ENCODE measurements around the gene UNC13B.
"Not testable (repeated sequence)": the region's sequence is repeated elsewhere in the genome, so short reads cannot be mapped to it uniquely, and the experiment has no call there.

Gene UNC13B

DNA sequence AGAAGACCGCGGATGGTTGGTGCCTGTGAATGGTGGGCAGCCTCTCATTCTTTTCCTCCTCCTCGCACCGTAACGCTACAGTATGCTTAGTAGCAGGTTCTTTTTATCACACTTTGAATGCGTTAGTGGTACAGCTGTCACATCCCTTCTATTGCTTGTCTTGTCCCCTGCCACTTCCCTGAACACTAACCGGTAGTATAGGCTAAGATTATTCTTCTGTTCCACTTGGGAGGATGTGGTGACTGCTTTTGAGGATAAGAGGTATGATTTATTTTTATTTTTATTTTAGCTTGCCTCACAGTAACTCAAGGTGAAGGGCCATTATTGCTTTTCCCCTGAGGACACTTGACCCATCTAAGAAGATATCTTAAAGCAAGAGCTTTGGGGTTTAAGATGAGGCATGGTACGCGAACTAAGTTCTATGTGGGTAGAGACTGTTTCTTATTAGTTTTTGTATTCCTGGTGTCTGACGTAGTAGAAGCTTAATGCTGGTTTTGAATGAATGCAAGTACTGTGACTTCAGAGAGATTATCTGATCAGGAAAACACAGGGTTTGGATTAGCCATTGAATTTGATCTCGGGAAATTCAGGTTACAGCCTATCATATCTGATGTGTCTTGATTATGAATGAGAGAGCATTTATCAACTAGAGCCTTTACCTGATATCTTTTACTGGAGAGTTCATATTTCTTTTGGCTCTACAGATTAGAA lies 951 bp downstream of the UNC13B start:
- peak overlapping the region; percentile 90 for H3K4me3 ChIP-seq (ENCODE audit: low read depth, low read length)
- CTCF ChIA-PET = interaction anchor here (0.7 to 1.2 kb wide), 6 partner anchors 11 to 402 kb away, joined by 3 to 6 read pairs (median 3); partner anchors contain the start of gene PIGO
- POLR2A ChIA-PET = no interaction called here
- no peak for DNase-seq (ENCODE audit: low read depth, low spot score)
- TF ChIP-seq, protein P1, sequence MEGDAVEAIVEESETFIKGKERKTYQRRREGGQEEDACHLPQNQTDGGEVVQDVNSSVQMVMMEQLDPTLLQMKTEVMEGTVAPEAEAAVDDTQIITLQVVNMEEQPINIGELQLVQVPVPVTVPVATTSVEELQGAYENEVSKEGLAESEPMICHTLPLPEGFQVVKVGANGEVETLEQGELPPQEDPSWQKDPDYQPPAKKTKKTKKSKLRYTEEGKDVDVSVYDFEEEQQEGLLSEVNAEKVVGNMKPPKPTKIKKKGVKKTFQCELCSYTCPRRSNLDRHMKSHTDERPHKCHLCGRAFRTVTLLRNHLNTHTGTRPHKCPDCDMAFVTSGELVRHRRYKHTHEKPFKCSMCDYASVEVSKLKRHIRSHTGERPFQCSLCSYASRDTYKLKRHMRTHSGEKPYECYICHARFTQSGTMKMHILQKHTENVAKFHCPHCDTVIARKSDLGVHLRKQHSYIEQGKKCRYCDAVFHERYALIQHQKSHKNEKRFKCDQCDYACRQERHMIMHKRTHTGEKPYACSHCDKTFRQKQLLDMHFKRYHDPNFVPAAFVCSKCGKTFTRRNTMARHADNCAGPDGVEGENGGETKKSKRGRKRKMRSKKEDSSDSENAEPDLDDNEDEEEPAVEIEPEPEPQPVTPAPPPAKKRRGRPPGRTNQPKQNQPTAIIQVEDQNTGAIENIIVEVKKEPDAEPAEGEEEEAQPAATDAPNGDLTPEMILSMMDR (IDR thresholded peaks at IDR 0.05; ENCODE audit: insufficient read depth, low read length, missing control alignments) = no peak

DNA sequence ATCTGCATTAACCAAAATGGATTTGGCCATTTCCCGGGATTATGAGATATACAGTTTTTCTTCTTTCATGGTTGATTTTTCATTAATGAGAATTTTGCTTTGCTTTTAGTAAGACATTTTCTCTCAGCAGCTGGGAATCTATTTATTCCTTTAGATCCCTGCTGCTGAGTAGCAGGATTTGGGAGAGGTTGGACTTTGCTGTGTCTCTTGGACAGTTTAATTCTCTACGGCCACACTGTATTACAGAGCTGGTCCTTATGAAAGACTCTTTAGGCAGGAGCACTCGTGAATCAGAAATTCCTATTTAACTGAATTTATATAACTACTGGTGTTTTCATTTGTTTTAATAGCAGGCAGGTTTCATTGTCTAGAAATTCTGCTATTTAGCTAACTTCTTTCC lies 1.6 kb downstream of the UNC13B start:
- TF ChIP-seq, protein P1 (IDR thresholded peaks at IDR 0.05; ENCODE audit: insufficient read depth, low read length, missing control alignments) = no peak
- H3K4me3 ChIP-seq (ENCODE audit: low read depth, low read length) = no peak overlapping the region
- CTCF ChIA-PET = interaction anchor here (1.0 kb wide), 1 partner anchor 222 kb away, joined by 3 read pairs; no protein-coding TSS in a partner anchor
- no peak for DNase-seq (ENCODE audit: low read depth, low spot score)
- POLR2A ChIA-PET = no interaction called here

DNA sequence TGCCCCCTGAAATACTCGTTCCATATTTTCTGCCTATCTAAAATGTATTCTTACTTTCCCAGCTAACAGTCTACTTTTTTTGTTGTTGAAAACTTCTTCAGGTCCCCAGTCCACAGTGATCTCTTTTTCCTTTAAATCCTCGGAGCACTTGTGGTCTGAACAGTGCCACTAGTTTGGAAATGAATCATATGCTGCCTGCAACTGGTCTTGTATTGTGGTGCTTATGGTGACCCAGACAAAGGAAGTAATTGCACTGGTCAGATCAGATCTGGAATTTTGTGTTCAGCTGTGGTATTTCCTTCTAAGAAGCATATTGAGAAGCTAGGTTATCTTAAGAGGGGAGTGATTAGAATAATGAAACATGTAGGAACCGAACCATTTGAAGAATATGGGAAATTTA lies 2.9 kb downstream of the UNC13B start:
- POLR2A ChIA-PET = no interaction called here
- TF ChIP-seq, protein P1 (IDR thresholded peaks at IDR 0.05; ENCODE audit: insufficient read depth, low read length, missing control alignments) = no peak
- H3K4me3 ChIP-seq (ENCODE audit: low read depth, low read length) = no peak overlapping the region
- CTCF ChIA-PET = no interaction called here
- no peak for DNase-seq (ENCODE audit: low read depth, low spot score)

DNA sequence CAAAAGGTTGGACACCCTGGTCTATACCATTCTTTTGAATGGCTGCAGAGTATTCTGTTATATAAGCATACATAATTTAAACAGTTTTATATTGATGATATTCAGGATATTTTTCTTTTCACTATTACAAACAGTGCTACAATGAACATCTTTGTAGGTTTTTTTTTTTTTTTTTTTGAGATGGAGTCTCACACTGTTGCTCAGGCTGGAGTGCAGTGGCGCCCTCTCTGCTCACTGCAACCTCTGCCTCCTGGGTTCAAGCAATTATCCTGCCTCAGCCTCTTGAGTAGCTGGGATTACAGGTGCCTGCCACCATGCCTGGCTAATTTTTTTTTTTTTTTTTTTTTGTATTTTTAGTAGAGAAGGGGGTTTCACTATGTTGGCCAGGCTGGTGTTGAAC lies 5.6 kb downstream of the UNC13B start:
- POLR2A ChIA-PET; CTCF ChIA-PET; H3K4me3 ChIP-seq (ENCODE audit: low read depth, low read length); DNase-seq (ENCODE audit: low read depth, low spot score): not testable (repeated sequence)

DNA sequence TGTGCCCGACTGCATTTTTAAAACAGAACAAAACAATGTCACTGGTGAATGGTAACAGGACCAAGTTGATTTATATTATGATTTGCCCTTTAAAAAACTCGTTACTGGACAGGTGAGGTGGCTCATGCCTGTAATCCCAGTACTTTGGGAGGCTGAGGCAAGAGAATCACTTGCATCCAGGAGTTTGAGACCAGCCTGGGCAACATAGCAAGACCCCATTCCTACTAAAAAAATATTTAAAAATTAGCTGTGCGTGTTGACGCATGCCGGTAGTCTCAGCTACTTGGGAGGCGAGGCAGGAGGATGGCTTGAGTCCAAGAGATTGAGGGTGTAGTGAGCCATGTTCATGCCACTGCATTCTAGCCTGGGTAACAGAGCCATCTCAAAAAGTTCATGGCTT lies 7.2 kb downstream of the UNC13B start:
- TF ChIP-seq, protein P1 (IDR thresholded peaks at IDR 0.05; ENCODE audit: insufficient read depth, low read length, missing control alignments) = no peak
- H3K4me3 ChIP-seq (ENCODE audit: low read depth, low read length) = no peak overlapping the region
- ChIA-PET POLR2A (no interaction called here), CTCF (no interaction called here)
- no peak for DNase-seq (ENCODE audit: low read depth, low spot score)

DNA sequence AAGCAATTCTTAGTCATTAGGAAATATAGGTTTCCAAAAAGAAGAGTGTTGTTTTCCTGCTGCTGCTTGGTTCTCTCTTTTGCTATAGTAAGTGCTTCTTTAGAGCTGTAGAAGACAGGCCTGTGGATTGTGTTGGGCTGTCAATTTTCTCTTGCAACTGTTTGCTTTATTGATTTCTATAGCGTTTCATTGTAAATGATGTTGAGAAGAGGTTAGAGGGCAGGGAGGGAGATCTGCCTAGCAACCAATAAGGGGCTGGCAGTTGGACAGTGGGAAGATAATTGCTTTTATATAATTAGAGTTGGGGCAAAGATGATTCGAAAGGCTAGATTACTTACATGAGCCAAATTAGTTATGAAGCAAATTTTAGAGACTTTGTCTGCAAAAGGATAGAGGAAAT lies 11.1 kb downstream of the UNC13B start:
- no peak for DNase-seq (ENCODE audit: low read depth, low spot score)
- H3K4me3 ChIP-seq (ENCODE audit: low read depth, low read length) = no peak overlapping the region
- TF ChIP-seq, protein P1 (IDR thresholded peaks at IDR 0.05; ENCODE audit: insufficient read depth, low read length, missing control alignments) = no peak
- ChIA-PET POLR2A (no interaction called here), CTCF (no interaction called here)

DNA sequence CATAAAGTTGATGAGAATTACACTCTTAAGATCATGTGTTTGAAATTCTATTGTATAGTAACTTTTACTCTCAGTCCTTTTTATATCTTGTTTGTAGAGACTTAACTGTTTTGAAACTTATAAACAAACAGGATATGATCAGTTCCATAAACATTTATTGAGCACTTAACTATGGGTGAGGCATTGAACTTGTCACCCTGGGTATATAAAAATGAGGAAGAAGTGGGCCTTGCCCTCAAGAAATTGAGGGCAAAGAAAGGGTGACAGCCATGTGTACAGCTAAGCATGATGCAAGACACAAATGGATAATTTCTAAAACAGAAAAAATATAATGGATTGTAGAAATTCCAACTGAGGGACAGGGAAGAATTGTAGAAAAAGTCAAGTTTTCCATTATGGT lies 15.7 kb downstream of the UNC13B start:
- ChIA-PET POLR2A (no interaction called here), CTCF (no interaction called here)
- no peak for DNase-seq (ENCODE audit: low read depth, low spot score)
- H3K4me3 ChIP-seq (ENCODE audit: low read depth, low read length) = no peak overlapping the region
- TF ChIP-seq, protein P1 (IDR thresholded peaks at IDR 0.05; ENCODE audit: insufficient read depth, low read length, missing control alignments) = no peak

Data from AG04449 (cell line).